HepG2 (cell line): ENCODE results near the gene DDIT4. TPM values are rescaled to one million over a fixed set of nuclear protein-coding genes. Genes with fewer than 3 reads are reported as not detected.

Experiments used
- ADNP ChIP-seq: sonication (generic); formaldehyde crosslinking; IDR thresholded peaks from 2 replicates; pipeline ENCODE4 v1.4.0; 2020; ENCODE audit warnings: missing genetic modification reagents
- IRX3 ChIP-seq: sonication (generic); formaldehyde crosslinking; IDR thresholded peaks from 2 replicates; pipeline ENCODE4 v1.8.1; 2023; ENCODE audit warnings: mild to moderate bottlenecking, low read depth, missing genetic modification reagents, borderline replicate concordance
- MTERF4 ChIP-seq: sonication (generic); formaldehyde crosslinking; IDR thresholded peaks from 2 replicates; pipeline ENCODE4 v1.8.0; 2023; ENCODE audit warnings: mild to moderate bottlenecking, missing genetic modification reagents
- NR2F6 ChIP-seq, 2 experiments: IDR thresholded peaks; 2 replicates each; pipeline ENCODE4 v1.6.1; 2016; ENCODE audit warnings: antibody characterized with exemption in 1 of 2, mild to moderate bottlenecking in 1 of 2
- RAD51 ChIP-seq: fragments of 450-650 bp; IDR thresholded peaks from 2 replicates; pipeline ENCODE4 v1.6.1; 2016; ENCODE audit warnings: borderline replicate concordance
- RARA ChIP-seq: IDR thresholded peaks from 2 replicates; pipeline ENCODE4 v1.6.1; 2016; ENCODE audit warnings: missing genetic modification reagents, missing compliant biosample characterization
- SUZ12 ChIP-seq: fragments of 150-350 bp; IDR thresholded peaks from 2 replicates; pipeline ENCODE4 v1.6.1; 2014; ENCODE audit warnings: low read depth, low read length
- TMF1 ChIP-seq: sonication (generic); formaldehyde crosslinking; IDR thresholded peaks from 2 replicates; pipeline ENCODE4 v1.8.1; 2022; ENCODE audit warnings: low read depth, missing genetic modification reagents
- ZNF768 ChIP-seq: sonication (generic); formaldehyde crosslinking; IDR thresholded peaks from 2 replicates; pipeline ENCODE4 v1.4.0; 2020; ENCODE audit warnings: missing genetic modification reagents
- ZNF878 ChIP-seq: sonication (generic); formaldehyde crosslinking; IDR thresholded peaks from 2 replicates; pipeline ENCODE4 v1.8.1; 2023; ENCODE audit warnings: mild to moderate bottlenecking, missing genetic modification reagents, moderate library complexity
- polyA plus RNA-seq, 8 experiments: library from polyadenylated mRNA; depleted of rRNA in 3 of 8; stranded (reverse) in 7 of 8; unstranded in 1 of 8; fragments of >200 nt; fragmentation: Illumina TruSeq in 4 of 8; extraction: Trizol in 4 of 8; gene quantifications; 2 replicates each; pipeline versions ENCODE4 v1.2.1 to v1.2.3, GENCODE V29; 2011 to 2016; ENCODE audit warnings: low read depth in 4 of 8, missing spikeins in 1 of 8, mixed read lengths in 1 of 8; ENCODE audit not compliant: insufficient read depth in 1 of 8
- total RNA-seq, 5 experiments: library from RNA; depleted of rRNA; stranded (reverse); fragments of >200 nt; fragmentation: Illumina TruSeq; extraction: Trizol; gene quantifications; 2 replicates each; pipeline ENCODE4 v1.2.3, GENCODE V29; 2016; ENCODE audit warnings: low read depth in 1 of 5

DDIT4 gene
- total and polyA plus RNA-seq, 2 of the 13 experiments (the other 11 are each of a cell fraction or from before 2014, with no cell fraction given) = 35.6 to 40.7 TPM

GRCh38 chr10:72318418-72319262 is 44.9 kb downstream of the DDIT4 start (continued):
- TF ChIP-seq MTERF4 (CRISPR knock-in tag) (0 out of 2 replicates have a peak, but pooled peaks have one; percentile 3), NR2F6 (IDR thresholded peaks at IDR 0.05) (peak; percentile 63), NR2F6 (CRISPR knock-in tag; IDR thresholded peaks at IDR 0.05) (peak; percentile 43; the same call in 1 of the 2 replicates), ZNF878 (CRISPR knock-in tag) (no peak), ZNF768 (CRISPR knock-in tag) (peak; percentile 96), RARA (CRISPR knock-in tag) (0 out of 2 replicates have a peak, but pooled peaks have one; percentile 28), TMF1 (CRISPR knock-in tag) (no peak), IRX3 (CRISPR knock-in tag) (no peak), RAD51 (no peak), ADNP (CRISPR knock-in tag) (0 out of 2 replicates have a peak, but pooled peaks have one; percentile 4), SUZ12 (no peak)
